AG10803 (cell line): ENCODE measurements around the gene SLC12A4.
"Not testable (repeated sequence)": the region's sequence is repeated elsewhere in the genome, so short reads cannot be mapped to it uniquely, and the experiment has no call there.

Experiments used
- DNase-seq: peaks from one replicate; pipeline ENCODE4 v3.0.0; 2010; ENCODE audit warnings: low read depth
- H3K4me3 ChIP-seq: 2 replicates; pipeline ENCODE4 v1.5.1; 2011; ENCODE audit warnings: mild to moderate bottlenecking, low read length, control low read depth
- TF ChIP-seq, protein P1 (sequence below): conservative IDR thresholded peaks from 2 replicates; pipeline ENCODE4 v1.5.1; 2011; ENCODE audit warnings: mild to moderate bottlenecking, low read length, control low read depth, inconsistent platforms

SLC12A4 gene

DNA sequence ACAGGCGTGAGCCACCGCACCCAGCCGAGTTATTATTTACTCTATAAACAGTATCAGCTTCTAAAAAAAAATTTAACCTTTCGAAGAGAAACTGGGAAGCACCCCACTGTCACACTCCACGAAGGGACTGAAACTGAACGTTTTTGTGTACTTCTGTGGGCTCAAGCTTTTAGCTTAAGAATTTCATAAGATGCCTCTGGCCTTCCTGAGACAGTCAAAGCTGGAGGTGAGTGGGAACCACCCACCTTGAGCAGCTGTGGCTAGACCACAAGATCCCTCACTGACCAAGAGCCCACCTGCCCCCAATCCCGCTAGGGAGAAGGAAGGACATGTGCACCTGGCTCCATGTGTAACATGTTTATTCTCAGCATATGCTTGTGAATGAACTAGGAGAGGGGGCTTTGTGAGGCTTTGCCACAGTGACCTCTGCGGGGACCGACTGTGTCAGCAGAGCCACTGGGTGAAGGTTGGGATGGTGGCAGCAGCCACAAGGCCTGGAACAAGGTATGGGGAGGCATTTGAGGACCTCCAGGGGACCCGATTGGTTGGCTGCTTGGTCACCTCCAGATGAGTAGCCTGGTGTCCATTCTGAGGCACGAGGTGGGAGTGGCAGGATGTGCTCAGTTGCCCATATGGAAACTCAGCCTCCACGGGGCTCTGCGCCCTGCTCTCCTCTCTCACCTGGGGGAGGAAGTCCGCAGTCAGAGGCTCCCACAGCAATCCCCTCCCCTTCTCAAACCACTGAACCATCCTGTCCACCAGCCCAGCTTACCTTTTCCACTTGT is 7.1 kb upstream of the SLC12A4 start:
- DNase-seq: no peak
- TF ChIP-seq, protein P1, sequence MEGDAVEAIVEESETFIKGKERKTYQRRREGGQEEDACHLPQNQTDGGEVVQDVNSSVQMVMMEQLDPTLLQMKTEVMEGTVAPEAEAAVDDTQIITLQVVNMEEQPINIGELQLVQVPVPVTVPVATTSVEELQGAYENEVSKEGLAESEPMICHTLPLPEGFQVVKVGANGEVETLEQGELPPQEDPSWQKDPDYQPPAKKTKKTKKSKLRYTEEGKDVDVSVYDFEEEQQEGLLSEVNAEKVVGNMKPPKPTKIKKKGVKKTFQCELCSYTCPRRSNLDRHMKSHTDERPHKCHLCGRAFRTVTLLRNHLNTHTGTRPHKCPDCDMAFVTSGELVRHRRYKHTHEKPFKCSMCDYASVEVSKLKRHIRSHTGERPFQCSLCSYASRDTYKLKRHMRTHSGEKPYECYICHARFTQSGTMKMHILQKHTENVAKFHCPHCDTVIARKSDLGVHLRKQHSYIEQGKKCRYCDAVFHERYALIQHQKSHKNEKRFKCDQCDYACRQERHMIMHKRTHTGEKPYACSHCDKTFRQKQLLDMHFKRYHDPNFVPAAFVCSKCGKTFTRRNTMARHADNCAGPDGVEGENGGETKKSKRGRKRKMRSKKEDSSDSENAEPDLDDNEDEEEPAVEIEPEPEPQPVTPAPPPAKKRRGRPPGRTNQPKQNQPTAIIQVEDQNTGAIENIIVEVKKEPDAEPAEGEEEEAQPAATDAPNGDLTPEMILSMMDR: no peak
- no peak overlapping the region for H3K4me3 ChIP-seq

DNA sequence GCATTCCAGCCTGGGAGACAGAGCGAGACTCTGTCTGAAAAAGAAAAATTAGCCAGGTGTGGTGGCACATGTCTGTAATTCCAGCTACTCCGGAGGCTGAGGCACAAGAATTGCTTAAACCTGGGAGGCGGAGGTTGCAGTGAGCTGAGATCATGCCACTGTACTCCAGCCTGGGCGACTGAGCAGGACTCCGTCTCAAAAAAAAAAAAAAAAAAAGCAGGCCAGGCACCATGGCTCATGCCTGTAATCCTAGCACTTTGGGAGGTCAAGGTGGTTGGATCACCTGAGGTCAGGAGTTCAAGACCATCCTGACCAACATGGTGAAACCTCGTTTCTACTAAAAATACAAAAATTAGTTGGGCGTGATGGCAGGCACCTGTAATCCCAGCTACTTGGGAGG is 3.8 kb upstream of the SLC12A4 start:
- not testable (repeated sequence) for H3K4me3 ChIP-seq, DNase-seq

DNA sequence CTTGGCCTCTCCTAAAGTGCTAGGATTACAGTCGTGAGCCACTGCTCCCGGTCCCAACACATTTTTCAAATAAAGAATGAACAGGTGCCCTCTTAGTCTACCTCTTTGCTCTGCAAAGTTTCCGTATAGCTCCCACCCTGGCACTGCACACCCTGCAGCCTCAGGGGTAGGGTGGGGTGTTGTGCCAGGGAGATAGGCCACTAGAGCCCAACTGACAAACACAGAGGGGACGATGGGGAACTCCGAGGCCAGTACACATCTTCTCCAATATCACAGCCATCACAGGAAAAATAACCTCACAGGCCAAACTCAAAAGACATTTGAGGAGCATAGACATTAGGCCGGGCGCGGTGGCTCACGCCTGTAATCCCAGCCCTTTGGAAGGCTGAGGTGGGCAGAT is 2.7 kb upstream of the SLC12A4 start:
- TF ChIP-seq, protein P1: no peak
- no peak overlapping the region for H3K4me3 ChIP-seq
- no peak for DNase-seq

DNA sequence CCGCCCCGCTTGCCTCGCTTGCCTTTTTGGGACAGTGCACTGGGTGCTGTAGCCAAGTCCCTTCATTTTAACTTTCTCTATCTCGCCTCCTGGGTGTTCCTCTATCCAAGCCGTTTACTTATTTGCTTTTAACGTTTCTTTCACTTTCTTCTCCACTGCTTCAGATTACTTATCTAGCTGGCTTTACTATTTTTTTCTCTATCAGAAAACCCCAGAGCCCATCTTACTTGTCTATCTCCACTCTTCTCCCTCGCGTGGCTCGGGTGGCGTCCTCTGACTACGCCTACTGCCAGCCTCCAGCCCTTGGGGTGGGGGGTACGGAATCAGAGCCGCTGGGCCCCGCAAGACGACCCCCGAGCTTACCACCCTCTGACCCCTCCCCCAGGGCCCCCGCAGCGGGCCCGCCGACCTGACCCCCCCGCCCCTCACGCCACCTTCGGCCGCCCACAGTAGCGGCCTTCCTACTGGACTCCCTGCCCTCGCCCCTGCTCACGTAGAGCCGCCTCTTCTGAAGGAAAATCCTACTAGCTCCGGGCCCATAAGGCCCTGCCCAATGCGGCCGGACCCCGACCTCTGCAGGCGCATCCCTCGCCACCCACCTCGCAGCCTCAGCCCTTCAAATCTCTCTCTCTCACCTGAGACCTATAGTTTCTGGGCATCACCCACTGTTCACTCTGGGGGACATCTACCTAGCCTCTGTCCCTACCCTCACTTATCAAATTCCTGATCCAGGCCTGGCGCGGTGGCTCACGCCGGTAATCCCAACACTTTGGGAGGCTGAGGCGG is 1.0 kb upstream of the SLC12A4 start:
- TF ChIP-seq, protein P1: no peak
- H3K4me3 ChIP-seq: peak overlapping the region; percentile 72
- DNase-seq: no peak

DNA sequence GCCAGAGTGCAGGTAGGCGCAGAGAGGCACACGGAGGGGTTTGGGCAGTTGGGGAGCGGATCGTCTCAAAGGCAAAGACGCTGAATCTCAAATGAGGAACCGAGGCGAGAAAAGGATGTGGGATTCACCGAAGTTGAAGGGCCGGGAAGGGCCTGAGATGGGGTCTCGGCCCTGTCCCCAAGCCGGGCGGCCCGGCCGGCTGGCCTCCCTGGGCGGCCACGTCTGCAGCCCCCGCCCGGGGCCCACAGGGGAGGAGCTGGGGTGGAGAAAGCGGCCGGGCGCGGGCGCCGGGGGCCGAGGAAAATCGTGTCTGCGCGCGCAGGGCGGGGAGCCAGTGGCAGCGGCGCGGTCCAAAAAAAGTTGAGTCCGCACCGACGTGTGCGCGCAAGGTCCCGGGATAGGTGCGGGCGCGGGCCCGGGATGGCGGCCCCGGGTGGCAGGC is 458 bp downstream of the SLC12A4 start:
- TF ChIP-seq, protein P1: no peak
- DNase-seq: peak; percentile 42
- peak overlapping the region; percentile 99 for H3K4me3 ChIP-seq

DNA sequence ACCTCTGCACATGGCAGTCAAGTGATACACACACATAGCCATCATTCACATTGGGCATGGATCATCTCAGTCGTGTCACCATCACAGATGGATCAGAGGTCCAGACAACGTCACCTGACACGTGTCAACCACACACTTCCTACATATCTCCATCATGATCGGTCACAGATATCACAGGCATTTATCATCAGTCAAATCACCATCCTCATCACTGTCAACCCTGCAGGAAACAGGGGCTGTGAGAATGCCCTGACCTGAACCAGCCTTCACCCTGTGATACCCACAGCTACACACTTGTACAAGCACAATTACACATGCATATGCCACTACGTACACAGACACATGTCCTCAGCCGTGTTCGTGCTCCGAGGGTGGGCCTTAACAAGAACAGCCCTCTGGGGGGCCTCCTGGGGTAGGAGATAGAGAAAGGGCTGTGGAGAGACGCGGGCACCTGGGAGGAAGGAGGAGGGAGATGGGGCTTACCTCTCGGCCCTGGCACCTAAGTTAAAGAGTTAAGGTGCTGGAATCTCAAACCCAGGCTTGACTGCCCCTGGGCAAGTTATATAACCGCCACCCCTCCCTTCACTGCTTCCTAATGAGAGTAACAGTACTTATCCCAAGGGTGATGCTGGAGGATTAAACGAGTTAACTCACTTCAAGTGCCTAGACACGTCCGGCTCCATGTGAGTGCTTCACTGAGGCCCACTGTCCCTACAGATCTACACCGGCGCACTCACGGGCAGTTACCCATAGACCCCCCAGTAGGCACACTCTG is 1.1 kb downstream of the SLC12A4 start:
- DNase-seq: peak; percentile 34
- TF ChIP-seq, protein P1: no peak

DNA sequence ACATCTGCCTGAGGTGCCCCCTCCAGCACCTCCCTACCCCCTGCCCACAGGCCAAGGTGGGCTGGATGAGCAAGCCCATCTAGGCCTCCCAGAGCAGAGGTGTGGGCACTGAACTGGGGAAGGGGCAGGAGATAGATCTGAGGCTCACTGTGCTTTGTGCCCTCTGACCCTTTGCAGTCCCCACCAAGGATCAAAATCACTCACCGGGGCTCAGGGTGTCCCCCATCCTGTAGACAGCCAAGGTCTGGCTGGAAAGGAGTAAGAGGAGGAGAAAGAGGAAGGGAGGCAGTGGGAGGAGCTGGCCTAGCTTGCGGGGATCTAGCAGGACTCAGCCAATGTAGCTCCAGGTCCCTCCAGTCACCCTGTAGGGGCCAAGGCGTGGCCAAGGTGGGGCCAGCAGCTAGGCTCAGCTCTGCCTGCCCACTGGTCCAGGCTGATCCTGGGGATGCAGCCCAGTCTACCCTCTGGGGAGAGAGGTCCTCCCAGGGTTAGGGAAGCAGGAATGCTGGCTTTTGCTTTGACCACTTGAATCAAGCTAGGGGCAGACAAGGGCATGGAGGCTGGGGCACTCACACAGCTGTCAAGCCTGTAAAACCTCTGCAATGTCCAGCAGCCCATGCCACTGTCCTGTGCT is 1.8 kb downstream of the SLC12A4 start:
- peak overlapping the region; percentile 99 for H3K4me3 ChIP-seq
- peak; percentile 68 for DNase-seq
- TF ChIP-seq, protein P1: no peak

More for the DNA sequence above, 1.1 kb downstream of the SLC12A4 start:
- peak overlapping the region; percentile 99 for H3K4me3 ChIP-seq
